ENCODE results near the gene CCDC87. TPM values are rescaled to one million over a fixed set of nuclear protein-coding genes. Genes with fewer than 3 reads are reported as not detected.

CCDC87 gene
- total RNA-seq, 1 experiment from 2014 or later: 2.0 TPM

- intact Hi-C loops (cut with micrococcal nuclease; ENCODE audit: unreplicated experiment): no loop called here
- no peak overlapping the region; a peak in 1 of 4 replicates for H3K4me3 ChIP-seq (ENCODE audit: low read depth in 2 of 2, low read length in 2 of 2)
- no peaks in the 10 kb centered on the region for H3K36me3 ChIP-seq (ENCODE audit: control insufficient read depth, insufficient read depth, low read length)
- no peak for DNase-seq (ENCODE audit: low read depth, low spot score)
- in situ Hi-C loops (cut with HindIII; ENCODE audit: low pct_unique_long_range_greater_than_20kb, low sequenced_read_pairs): no loop called here
- CTCF ChIA-PET: no interaction called here
- H3K4me1 ChIP-seq (ENCODE audit: control insufficient read depth, insufficient read depth, low read length): no peaks in the 10 kb centered on the region
- H3K27me3 ChIP-seq (ENCODE audit: control insufficient read depth, insufficient read depth, low read length): no peaks in the 10 kb centered on the region; the same call in 1 of the 2 replicates
- no TSS peak for BruUV-seq (replicated peaks)
- TF ChIP-seq REST (IDR thresholded peaks at IDR 0.05; ENCODE audit: insufficient read depth in 1 of 2, low read depth in 2 of 2, low read length in 1 of 2): no peak
- TF ChIP-seq CTCF (IDR thresholded peaks at IDR 0.05): no peak
- TF ChIP-seq SIN3A (IDR thresholded peaks at IDR 0.05; ENCODE audit: borderline replicate concordance, insufficient read depth, low read depth, low read length): no peak
- TF ChIP-seq TCF7L2 (IDR thresholded peaks at IDR 0.05; ENCODE audit: low read depth, low read length): no peak
- TF ChIP-seq POLR2AphosphoS5 (IDR thresholded peaks at IDR 0.05; ENCODE audit: low read depth, low read length): no peak
- POLR2A ChIA-PET: no interaction called here
- peak; percentile 27; the same call in 1 of the 2 replicates for ATAC-seq
- no peak overlapping the region for H3K27ac ChIP-seq (ENCODE audit: low read length)
- H3K9me3 ChIP-seq (ENCODE audit: control insufficient read depth, insufficient read depth, low read depth, low read length): no peaks in the 10 kb centered on the region
Observed at GRCh38 chr11:66559142-66559865, 33.6 kb downstream of the CCDC87 start.

DNA sequence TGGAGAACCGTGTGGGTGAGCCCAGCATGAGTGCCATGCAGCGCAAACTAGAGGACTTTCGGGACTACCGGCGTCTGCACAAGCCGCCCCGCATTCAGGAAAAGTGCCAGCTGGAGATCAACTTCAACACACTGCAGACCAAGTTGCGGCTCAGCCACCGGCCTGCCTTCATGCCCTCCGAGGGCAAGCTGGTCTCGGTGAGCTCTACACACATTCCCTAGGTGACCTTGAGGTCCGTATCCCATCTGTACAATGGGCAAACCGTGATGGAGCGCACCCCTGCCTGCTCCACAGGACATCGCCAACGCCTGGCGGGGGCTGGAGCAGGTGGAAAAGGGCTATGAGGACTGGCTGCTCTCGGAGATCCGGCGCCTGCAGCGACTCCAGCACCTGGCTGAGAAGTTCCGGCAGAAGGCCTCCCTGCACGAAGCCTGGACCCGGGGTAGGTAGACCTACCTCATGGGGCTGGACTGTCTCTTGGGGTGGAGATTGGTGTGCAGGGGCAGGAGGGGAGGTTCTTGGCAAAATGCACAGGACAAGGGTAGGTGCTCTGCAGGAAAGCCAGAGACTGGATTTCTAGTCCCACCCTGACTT lies 35.0 kb downstream of the CCDC87 start:
- H3K27ac ChIP-seq (ENCODE audit: low read length): no peak overlapping the region
- H3K4me3 ChIP-seq (ENCODE audit: low read depth in 2 of 2, low read length in 2 of 2): no peak overlapping the region
- POLR2A ChIA-PET: no interaction called here
- H3K27me3 ChIP-seq (ENCODE audit: control insufficient read depth, insufficient read depth, low read length): no peaks in the 10 kb centered on the region; the same call in 1 of the 2 replicates
- intact Hi-C loops (cut with micrococcal nuclease; ENCODE audit: unreplicated experiment): no loop called here
- no peak for DNase-seq (ENCODE audit: low read depth, low spot score)
- no TSS peak for BruUV-seq (replicated peaks)
- no peaks in the 10 kb centered on the region for H3K36me3 ChIP-seq (ENCODE audit: control insufficient read depth, insufficient read depth, low read length)
- no peak for ATAC-seq
- TF ChIP-seq CTCF (IDR thresholded peaks at IDR 0.05) (no peak), POLR2AphosphoS5 (IDR thresholded peaks at IDR 0.05; ENCODE audit: low read depth, low read length) (no peak), SIN3A (IDR thresholded peaks at IDR 0.05; ENCODE audit: borderline replicate concordance, insufficient read depth, low read depth, low read length) (no peak), REST (IDR thresholded peaks at IDR 0.05; ENCODE audit: insufficient read depth in 1 of 2, low read depth in 2 of 2, low read length in 1 of 2) (no peak), TCF7L2 (IDR thresholded peaks at IDR 0.05; ENCODE audit: low read depth, low read length) (no peak)
- in situ Hi-C loops (cut with HindIII; ENCODE audit: low pct_unique_long_range_greater_than_20kb, low sequenced_read_pairs): no loop called here
- no peaks in the 10 kb centered on the region for H3K4me1 ChIP-seq (ENCODE audit: control insufficient read depth, insufficient read depth, low read length)
- CTCF ChIA-PET: no interaction called here
- H3K9me3 ChIP-seq (ENCODE audit: control insufficient read depth, insufficient read depth, low read depth, low read length): no peaks in the 10 kb centered on the region

All from Panc1 (cell line).